Esophagus (tissue), 2 donors: ENCODE measurements around the gene FBN1. TPM values are rescaled to one million over a fixed set of nuclear protein-coding genes. Genes with fewer than 3 reads are reported as not detected.

Source experiments
- H3K27ac ChIP-seq, 2 donors: one replicate each; pipeline ENCODE4 v1.5.1; 2013; ENCODE audit warnings: low read depth in 2 of 2, mild to moderate bottlenecking in 2 of 2, inconsistent platforms in 1 of 2, low read length in 1 of 2, moderate library complexity in 1 of 2
- H3K27me3 ChIP-seq, 2 donors: one replicate each; pipeline ENCODE4 v1.6.1; 2013; ENCODE audit warnings: low read length in 2 of 2, control low read depth in 1 of 2, mild to moderate bottlenecking in 1 of 2; ENCODE audit not compliant: insufficient read depth in 2 of 2, control insufficient read depth in 1 of 2
- H3K36me3 ChIP-seq, 2 donors: one replicate each; pipeline ENCODE4 v1.6.1; 2013; ENCODE audit warnings: low read length in 1 of 2; ENCODE audit not compliant: control insufficient read depth in 2 of 2, insufficient read depth in 2 of 2
- H3K4me1 ChIP-seq, 2 donors: one replicate each; pipeline ENCODE4 v1.6.1; 2013; ENCODE audit warnings: low read length in 1 of 2; ENCODE audit not compliant: control insufficient read depth in 2 of 2, insufficient read depth in 2 of 2
- H3K4me3 ChIP-seq, 2 donors: one replicate each; pipeline ENCODE4 v1.5.1; 2013; ENCODE audit warnings: low read length in 2 of 2, mild to moderate bottlenecking in 2 of 2, low read depth in 1 of 2, moderate library complexity in 1 of 2
- H3K9me3 ChIP-seq, 2 donors: one replicate each; pipeline ENCODE4 v1.6.1; 2013; ENCODE audit warnings: mild to moderate bottlenecking in 2 of 2, low read depth in 1 of 2, low read length in 1 of 2, moderate library complexity in 1 of 2; ENCODE audit not compliant: control insufficient read depth in 2 of 2, insufficient read depth in 1 of 2
- WGBS, 2 donors: extraction: QIAGEN DNeasy Blood & Tissue Kit; methylation state at CpG; one replicate each; pipeline ENCODE4 v1.1.7; 2013; 5-methylcytosine and 5-hydroxymethylcytosine counted together
- polyA plus RNA-seq, 2 donors: library from polyadenylated mRNA; stranded (reverse); fragments of 200-250 nt; gene quantifications; one replicate each; pipeline ENCODE4 v1.2.3, GENCODE V29; 2013
- donor health status: healthy with polysubstance abuse.
- donor health status: Bipolar disorder and iron deficiency.

Gene FBN1
- polyA plus RNA-seq, 2 donors, result 1.8 to 6.4 TPM

GRCh38 chr15:48499978-48500377 lies 145.5 kb downstream of the FBN1 start:
- Histone ChIP-seq H3K36me3 (no peaks in the 10 kb centered on the region), H3K27ac (no peak overlapping the region), H3K9me3 (no peaks in the 10 kb centered on the region), H3K4me1 (no peaks in the 10 kb centered on the region), H3K27me3 (no peaks in the 10 kb centered on the region), H3K4me3 (no peak overlapping the region)

- WGBS, 2 donors, result 92% methylated on average over 3 of the region's 3 CpGs
- H3K27me3 ChIP-seq, result no peaks in the 10 kb centered on the region
- no peak overlapping the region for H3K27ac ChIP-seq
- no peaks in the 10 kb centered on the region for H3K4me1 ChIP-seq
- no peaks in the 10 kb centered on the region for H3K36me3 ChIP-seq
- no peak overlapping the region for H3K4me3 ChIP-seq
- H3K9me3 ChIP-seq, result no peaks in the 10 kb centered on the region
Observed at GRCh38 chr15:48498828-48499227, 146.7 kb downstream of the FBN1 start.

- no peaks in the 10 kb centered on the region for H3K27me3 ChIP-seq
- H3K9me3 ChIP-seq, result no peaks in the 10 kb centered on the region
- H3K4me3 ChIP-seq, result no peak overlapping the region
- no peak overlapping the region for H3K27ac ChIP-seq
- peaks cover 0 to 3% of the 10 kb centered on the region in 2 donors for H3K36me3 ChIP-seq
- H3K4me1 ChIP-seq, result no peaks in the 10 kb centered on the region
- 81 to 84% methylated on average over 2 of the region's 2 CpGs for WGBS, 2 donors
Observed at GRCh38 chr15:48494631-48495030, 150.9 kb downstream of the FBN1 start.

GRCh38 chr15:48493763-48494225 lies 151.7 kb downstream of the FBN1 start:
- Histone ChIP-seq H3K4me1 (no peaks in the 10 kb centered on the region), H3K27me3 (no peaks in the 10 kb centered on the region), H3K36me3 (peaks cover 0 to 3% of the 10 kb centered on the region in 2 donors), H3K9me3 (no peaks in the 10 kb centered on the region), H3K27ac (no peak overlapping the region), H3K4me3 (no peak overlapping the region)
- WGBS, 2 donors, result 72 to 74% methylated on average over 4 of the region's 4 CpGs

- H3K36me3 ChIP-seq, result peaks cover 0 to 3% of the 10 kb centered on the region in 2 donors
- H3K27me3 ChIP-seq, result no peaks in the 10 kb centered on the region
- WGBS, 2 donors, result 70 to 84% methylated on average over 1 of the region's 1 CpG
- no peaks in the 10 kb centered on the region for H3K9me3 ChIP-seq
- no peak overlapping the region for H3K27ac ChIP-seq
- H3K4me1 ChIP-seq, result no peaks in the 10 kb centered on the region
- no peak overlapping the region for H3K4me3 ChIP-seq
Observed at GRCh38 chr15:48493084-48493762, 152.3 kb downstream of the FBN1 start.

- no peaks in the 10 kb centered on the region for H3K4me1 ChIP-seq
- H3K9me3 ChIP-seq, result no peaks in the 10 kb centered on the region
- WGBS, 2 donors, result 49 to 62% methylated on average over 2 of the region's 2 CpGs
- H3K4me3 ChIP-seq, result no peak overlapping the region
- H3K27ac ChIP-seq, result no peak overlapping the region
- H3K36me3 ChIP-seq, result peaks cover 0 to 4% of the 10 kb centered on the region in 2 donors
- no peaks in the 10 kb centered on the region for H3K27me3 ChIP-seq
Observed at GRCh38 chr15:48486228-48486627, 159.3 kb downstream of the FBN1 start.

- no peak overlapping the region for H3K4me3 ChIP-seq
- no peaks in the 10 kb centered on the region for H3K4me1 ChIP-seq
- no peaks in the 10 kb centered on the region for H3K27me3 ChIP-seq
- H3K36me3 ChIP-seq, result no peaks in the 10 kb centered on the region
- H3K9me3 ChIP-seq, result no peaks in the 10 kb centered on the region
- WGBS, 2 donors, result 69 to 72% methylated on average over 2 of the region's 2 CpGs
- H3K27ac ChIP-seq, result no peak overlapping the region
Observed at GRCh38 chr15:48481802-48482201, 163.7 kb downstream of the FBN1 start.

- H3K4me1 ChIP-seq, result no peaks in the 10 kb centered on the region
- WGBS, 2 donors, result 86 to 92% methylated on average over 2 of the region's 2 CpGs
- no peaks in the 10 kb centered on the region for H3K36me3 ChIP-seq
- no peak overlapping the region for H3K27ac ChIP-seq
- no peaks in the 10 kb centered on the region for H3K27me3 ChIP-seq
- H3K4me3 ChIP-seq, result no peak overlapping the region
- no peaks in the 10 kb centered on the region for H3K9me3 ChIP-seq
Observed at GRCh38 chr15:48479751-48480150, 165.8 kb downstream of the FBN1 start.

- H3K4me3 ChIP-seq, result no peak overlapping the region
- H3K36me3 ChIP-seq, result peaks cover 0 to 2% of the 10 kb centered on the region in 2 donors
- WGBS, 2 donors, result 81% methylated on average over 2 of the region's 2 CpGs
- no peak overlapping the region for H3K27ac ChIP-seq
- no peaks in the 10 kb centered on the region for H3K27me3 ChIP-seq
- no peaks in the 10 kb centered on the region for H3K9me3 ChIP-seq
- H3K4me1 ChIP-seq, result no peaks in the 10 kb centered on the region
Observed at GRCh38 chr15:48478581-48478980, 166.9 kb downstream of the FBN1 start.

- Histone ChIP-seq H3K4me1 (no peaks in the 10 kb centered on the region), H3K36me3 (peaks cover 0 to 2% of the 10 kb centered on the region in 2 donors), H3K4me3 (no peak overlapping the region), H3K9me3 (no peaks in the 10 kb centered on the region), H3K27me3 (no peaks in the 10 kb centered on the region), H3K27ac (no peak overlapping the region)
- WGBS, 2 donors, result 74 to 77% methylated on average over 6 of the region's 6 CpGs
Observed at GRCh38 chr15:48477795-48478360, 167.6 kb downstream of the FBN1 start.
